ENCODE results near the gene TNFRSF21.
"Not testable (repeated sequence)": the region's sequence is repeated elsewhere in the genome, so short reads cannot be mapped to it uniquely, and the experiment has no call there.

The TNFRSF21 gene

DNA sequence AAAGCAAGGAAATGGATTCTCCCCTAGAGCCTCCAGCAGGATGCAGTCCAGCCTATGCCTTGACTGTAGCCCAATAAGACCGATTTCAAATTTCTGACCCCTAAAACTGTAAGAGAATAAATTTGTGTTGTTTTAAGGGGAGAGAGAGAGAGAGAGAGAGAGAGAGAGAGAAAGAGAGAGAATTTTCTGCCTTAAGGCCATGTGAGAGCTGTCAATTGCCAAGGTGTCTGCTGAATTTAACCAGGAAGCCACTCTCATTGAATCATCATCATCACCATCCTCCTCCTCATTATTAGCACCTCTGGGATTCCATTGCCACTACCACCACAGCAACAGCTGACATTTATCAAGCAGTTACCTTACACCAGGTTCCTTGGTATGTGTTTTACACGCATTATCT is 27.8 kb upstream of the TNFRSF21 start:
- H3K36me3 Mint-ChIP-seq: no peaks in the 10 kb centered on the region
- DNase-seq: no peak
- peaks cover 0 to 3% of the 10 kb centered on the region in 2 donors for H3K9me3 Mint-ChIP-seq
- H3K4me3 Mint-ChIP-seq: no peak overlapping the region
- H3K4me1 Mint-ChIP-seq: peaks cover 5 to 19% of the 10 kb centered on the region in 2 donors
- ATAC-seq (replicated peaks): no peak
- no peaks in the 10 kb centered on the region for H3K27me3 Mint-ChIP-seq
- H3K27ac Mint-ChIP-seq: no peak overlapping the region

DNA sequence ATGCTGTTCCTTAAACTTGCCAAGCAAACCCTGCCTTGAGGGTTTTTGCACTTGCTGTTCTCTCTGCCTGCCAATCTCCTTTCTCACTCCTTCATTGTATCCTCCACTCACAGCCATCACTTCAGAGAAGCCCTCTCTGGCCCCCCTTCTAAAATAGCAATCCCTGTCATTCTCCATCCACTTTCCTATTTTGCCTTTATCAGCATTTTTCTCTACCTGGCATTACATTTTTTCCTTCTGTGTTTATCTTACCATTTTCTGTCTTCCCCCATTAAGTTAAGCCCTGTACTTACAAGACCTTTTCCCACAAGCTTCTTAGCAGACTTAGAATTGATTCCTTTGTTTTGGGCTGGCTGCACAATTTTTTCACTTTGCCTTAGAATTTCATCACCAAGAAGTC is 26.6 kb upstream of the TNFRSF21 start:
- DNase-seq (no peak), ATAC-seq (replicated peaks) (no peak)
- peaks cover 0 to 7% of the 10 kb centered on the region in 2 donors for H3K9me3 Mint-ChIP-seq
- no peak overlapping the region for H3K4me3 Mint-ChIP-seq
- peaks cover 5 to 19% of the 10 kb centered on the region in 2 donors for H3K4me1 Mint-ChIP-seq
- H3K27me3 Mint-ChIP-seq: no peaks in the 10 kb centered on the region
- no peak overlapping the region for H3K27ac Mint-ChIP-seq
- no peaks in the 10 kb centered on the region for H3K36me3 Mint-ChIP-seq

- DNase-seq: peak; percentile 19
- no peak overlapping the region for H3K27ac Mint-ChIP-seq
- peaks cover 0 to 7% of the 10 kb centered on the region in 2 donors for H3K9me3 Mint-ChIP-seq
- ATAC-seq (replicated peaks): peak; percentile 96 to 98
- H3K4me1 Mint-ChIP-seq: peaks cover 5 to 19% of the 10 kb centered on the region in 2 donors
- H3K4me3 Mint-ChIP-seq: peak overlapping the region in 1 of 2 donors; percentile 0
- no peaks in the 10 kb centered on the region for H3K36me3 Mint-ChIP-seq
- H3K27me3 Mint-ChIP-seq: no peaks in the 10 kb centered on the region
These were observed 25.8 kb upstream of the TNFRSF21 start for GRCh38 chr6:47335466-47335865.

DNA sequence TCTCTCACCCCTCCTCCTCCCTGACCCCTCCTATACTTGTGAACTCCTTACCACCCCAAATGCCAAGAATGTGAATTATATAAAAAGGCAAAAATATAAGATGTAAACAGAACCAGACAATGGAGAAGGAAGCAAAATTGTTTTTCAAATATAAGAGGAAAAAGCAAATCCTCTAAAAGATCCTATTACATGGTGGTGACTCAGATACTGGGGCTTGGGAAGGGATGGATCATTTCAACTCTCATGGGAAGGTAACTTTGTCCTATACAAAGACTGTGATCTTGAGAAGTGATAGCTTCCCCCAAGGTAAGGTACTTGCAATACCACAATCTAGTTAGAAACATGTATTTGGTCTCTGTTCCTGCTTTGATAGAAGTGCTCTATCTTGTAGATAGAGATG is 24.6 kb upstream of the TNFRSF21 start:
- ATAC-seq (replicated peaks): no peak
- H3K9me3 Mint-ChIP-seq: peaks cover 0 to 9% of the 10 kb centered on the region in 2 donors
- H3K4me3 Mint-ChIP-seq: no peak overlapping the region
- H3K27me3 Mint-ChIP-seq: no peaks in the 10 kb centered on the region
- DNase-seq: no peak
- peaks cover 5 to 19% of the 10 kb centered on the region in 2 donors for H3K4me1 Mint-ChIP-seq
- no peak overlapping the region for H3K27ac Mint-ChIP-seq
- no peaks in the 10 kb centered on the region for H3K36me3 Mint-ChIP-seq

DNA sequence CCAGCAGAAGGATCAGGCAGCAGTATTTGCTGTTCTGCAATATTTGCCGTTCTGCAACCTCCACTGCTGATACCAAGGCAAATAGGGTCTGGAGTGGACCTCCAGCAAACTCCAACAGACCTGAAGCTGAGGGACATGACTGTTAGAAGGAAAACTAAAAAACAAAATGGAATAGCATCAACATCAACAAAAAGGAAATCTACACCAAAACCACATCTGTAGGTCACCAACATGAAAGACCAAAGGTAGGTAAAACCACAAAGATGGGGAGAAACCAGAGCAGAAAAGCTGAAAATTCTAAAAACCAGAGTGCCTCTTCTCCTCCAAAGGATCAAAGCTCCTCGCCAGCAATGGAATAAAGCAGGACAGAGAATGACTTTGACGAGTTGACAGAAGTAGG is 18.9 kb upstream of the TNFRSF21 start:
- not testable (repeated sequence) for H3K4me1 Mint-ChIP-seq; H3K27ac Mint-ChIP-seq; H3K4me3 Mint-ChIP-seq; DNase-seq; H3K27me3 Mint-ChIP-seq; ATAC-seq (replicated peaks); H3K36me3 Mint-ChIP-seq; H3K9me3 Mint-ChIP-seq

- not testable (repeated sequence) for ATAC-seq (replicated peaks); H3K27me3 Mint-ChIP-seq; H3K9me3 Mint-ChIP-seq
These were observed 18.4 kb upstream of the TNFRSF21 start for GRCh38 chr6:47328139-47328538.

DNA sequence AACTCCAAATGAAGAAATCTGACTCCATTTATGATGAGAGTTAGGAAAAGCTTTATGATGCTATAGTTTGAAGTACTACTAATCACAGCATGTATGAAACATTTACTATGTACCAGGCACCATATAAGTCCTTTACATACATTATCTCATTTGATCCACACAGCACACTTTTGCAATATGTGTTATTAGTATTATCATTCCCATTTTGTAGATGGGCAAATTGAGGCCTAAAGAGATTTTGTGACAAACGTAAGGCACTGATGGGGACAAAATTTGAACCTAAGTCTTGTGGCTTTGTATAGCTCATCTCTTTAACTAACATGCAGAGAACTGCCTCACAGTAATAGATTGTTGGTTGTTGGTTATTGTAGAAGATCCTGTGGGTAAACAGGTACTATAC is 14.2 kb upstream of the TNFRSF21 start:
- Mint-ChIP-seq H3K27me3 (peaks cover 18 to 20% of the 10 kb centered on the region in 2 donors), H3K4me1 (peaks cover 4 to 6% of the 10 kb centered on the region in 2 donors), H3K9me3 (peaks cover 0 to 2% of the 10 kb centered on the region in 2 donors), H3K27ac (no peak overlapping the region), H3K36me3 (peaks cover 0 to 2% of the 10 kb centered on the region in 2 donors), H3K4me3 (no peak overlapping the region)
- no peak for DNase-seq
- no peak for ATAC-seq (replicated peaks)

More at GRCh38 chr6:47328139-47328538, 18.4 kb upstream of the TNFRSF21 start:
- not testable (repeated sequence) for H3K4me1 Mint-ChIP-seq, H3K4me3 Mint-ChIP-seq, DNase-seq, H3K27ac Mint-ChIP-seq, H3K36me3 Mint-ChIP-seq

- no peak overlapping the region for H3K27ac Mint-ChIP-seq
- peaks cover 0 to 2% of the 10 kb centered on the region in 2 donors for H3K9me3 Mint-ChIP-seq
- no peak for DNase-seq
- peaks cover 4 to 6% of the 10 kb centered on the region in 2 donors for H3K4me1 Mint-ChIP-seq
- peaks cover 0 to 2% of the 10 kb centered on the region in 2 donors for H3K36me3 Mint-ChIP-seq
- no peak overlapping the region for H3K4me3 Mint-ChIP-seq
- peaks cover 14% of the 10 kb centered on the region in 2 donors for H3K27me3 Mint-ChIP-seq
- ATAC-seq (replicated peaks): no peak
These were observed 13.6 kb upstream of the TNFRSF21 start for GRCh38 chr6:47323321-47323720.

GRCh38 chr6:47321577-47321976 is 11.9 kb upstream of the TNFRSF21 start:
- H3K27me3 Mint-ChIP-seq: peaks cover 22 to 23% of the 10 kb centered on the region in 2 donors
- DNase-seq: no peak
- ATAC-seq (replicated peaks): no peak
- H3K9me3 Mint-ChIP-seq: peaks cover 5 to 6% of the 10 kb centered on the region in 2 donors
- H3K27ac Mint-ChIP-seq: no peak overlapping the region
- H3K4me3 Mint-ChIP-seq: no peak overlapping the region
- peaks cover 0 to 2% of the 10 kb centered on the region in 2 donors for H3K36me3 Mint-ChIP-seq
- peaks cover 4 to 6% of the 10 kb centered on the region in 2 donors for H3K4me1 Mint-ChIP-seq

GRCh38 chr6:47319867-47320266 is 10.2 kb upstream of the TNFRSF21 start:
- H3K36me3 Mint-ChIP-seq: peaks cover 0 to 2% of the 10 kb centered on the region in 2 donors
- H3K27ac Mint-ChIP-seq: no peak overlapping the region
- peaks cover 5 to 6% of the 10 kb centered on the region in 2 donors for H3K9me3 Mint-ChIP-seq

GRCh38 chr6:47319382-47319781 is 9.7 kb upstream of the TNFRSF21 start:
- H3K9me3 Mint-ChIP-seq: peaks cover 5 to 6% of the 10 kb centered on the region in 2 donors
- H3K4me1 Mint-ChIP-seq: peaks cover 4 to 6% of the 10 kb centered on the region in 2 donors
- no peak for ATAC-seq (replicated peaks)
- no peak overlapping the region for H3K27ac Mint-ChIP-seq
- H3K36me3 Mint-ChIP-seq: peaks cover 0 to 2% of the 10 kb centered on the region in 2 donors
- H3K27me3 Mint-ChIP-seq: peaks cover 31 to 45% of the 10 kb centered on the region in 2 donors
- DNase-seq: no peak
- no peak overlapping the region for H3K4me3 Mint-ChIP-seq

More at GRCh38 chr6:47319867-47320266, 10.2 kb upstream of the TNFRSF21 start:
- Mint-ChIP-seq H3K4me1 (peaks cover 4 to 6% of the 10 kb centered on the region in 2 donors), H3K4me3 (no peak overlapping the region), H3K27me3 (peaks cover 29 to 40% of the 10 kb centered on the region in 2 donors)
- no peak for ATAC-seq (replicated peaks)
- no peak for DNase-seq

DNA sequence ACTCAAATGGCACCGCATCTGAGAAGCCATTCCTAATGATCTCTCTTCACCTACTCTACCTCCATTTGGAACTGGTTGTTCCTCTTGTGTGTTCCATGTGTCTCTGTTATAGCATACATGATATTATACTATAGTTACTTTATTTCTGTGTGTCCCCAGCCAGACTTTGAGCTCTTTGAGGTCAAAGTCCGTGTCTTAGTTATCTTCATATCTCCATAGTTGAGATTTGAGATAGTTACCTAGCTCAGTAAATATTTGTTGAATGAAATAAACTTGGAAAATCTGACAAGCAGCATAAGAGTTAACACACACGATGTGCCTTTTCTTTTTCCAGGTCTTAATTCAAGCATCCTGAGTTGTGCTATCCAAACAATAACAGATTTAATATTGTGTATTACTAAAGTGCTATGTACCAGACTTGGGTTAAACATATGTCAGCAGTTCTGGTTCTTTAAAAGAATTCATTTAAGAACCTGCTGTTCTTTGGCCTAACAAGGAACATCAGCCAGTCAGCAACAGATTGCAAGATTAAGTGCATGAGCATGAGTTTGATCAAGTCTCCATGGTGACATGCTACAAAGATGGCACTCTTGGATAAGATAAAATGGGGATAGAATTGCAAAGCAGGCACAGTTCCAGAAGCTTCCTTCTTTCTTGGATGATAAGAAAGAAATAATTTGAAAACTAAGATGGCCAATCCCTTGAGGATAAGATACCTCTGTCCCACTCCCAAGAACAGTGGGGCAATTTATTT is 8.7 kb upstream of the TNFRSF21 start:
- Mint-ChIP-seq H3K27me3 (peaks cover 31 to 50% of the 10 kb centered on the region in 2 donors), H3K27ac (no peak overlapping the region), H3K36me3 (peaks cover 0 to 2% of the 10 kb centered on the region in 2 donors), H3K9me3 (peaks cover 5 to 6% of the 10 kb centered on the region in 2 donors), H3K4me3 (no peak overlapping the region), H3K4me1 (peaks cover 4 to 6% of the 10 kb centered on the region in 2 donors)
- DNase-seq: no peak
- ATAC-seq (replicated peaks): no peak

DNA sequence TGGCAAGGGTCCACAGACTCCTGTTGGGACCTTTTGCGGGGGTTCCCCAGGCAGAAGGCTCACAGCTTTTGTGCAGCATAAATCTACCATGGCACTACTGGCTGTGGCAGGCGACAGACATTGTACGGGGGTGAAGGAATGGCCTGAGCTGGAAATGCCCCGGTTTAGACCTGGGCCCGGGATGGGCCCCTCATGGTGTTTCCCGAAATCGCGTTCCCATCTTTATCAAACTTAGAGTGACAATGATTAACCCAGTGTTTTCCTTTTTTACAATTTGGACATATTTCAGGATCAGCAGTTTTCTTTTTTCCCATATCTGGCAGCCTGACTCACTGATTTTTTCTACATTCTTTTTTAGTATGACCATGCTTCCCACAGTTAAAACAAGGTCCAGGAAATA is 5.5 kb upstream of the TNFRSF21 start:
- peaks cover 20 to 37% of the 10 kb centered on the region in 2 donors for H3K27me3 Mint-ChIP-seq
- not testable (repeated sequence) for H3K9me3 Mint-ChIP-seq; H3K27ac Mint-ChIP-seq; H3K4me1 Mint-ChIP-seq; DNase-seq; H3K4me3 Mint-ChIP-seq; ATAC-seq (replicated peaks); H3K36me3 Mint-ChIP-seq

- Mint-ChIP-seq H3K27me3 (peaks cover 24 to 30% of the 10 kb centered on the region in 2 donors), H3K36me3 (no peaks in the 10 kb centered on the region), H3K4me3 (peak overlapping the region; percentile 81 to 88), H3K4me1 (peaks cover 10 to 19% of the 10 kb centered on the region in 2 donors), H3K9me3 (no peaks in the 10 kb centered on the region), H3K27ac (no peak overlapping the region)
- no peak for DNase-seq
- ATAC-seq (replicated peaks): peak; percentile 12 to 24
These were observed 401 bp upstream of the TNFRSF21 start for GRCh38 chr6:47310131-47310480.

Measured in stimulated activated naive B cell treated with anti-CD40 and anti-IgM and Interleukin-4, amounts not matched to agents 10 μg/mL and 1 μg/mL and 100 μg/mL, for 72 hours (primary cell).